Colonic mucosa (tissue), 4 donors: ENCODE measurements around the gene E2F8. TPM values are rescaled to one million over a fixed set of nuclear protein-coding genes. Genes with fewer than 3 reads are reported as not detected.

Experiments used
- DNase-seq: peaks from one replicate; pipeline ENCODE4 v3.0.0-alpha.2; 2020
- H3K27ac ChIP-seq: fragments of 200-600 bp; one replicate; pipeline ENCODE4 v1.8.0; 2021
- H3K27me3 ChIP-seq: fragments of 200-600 bp; one replicate; pipeline ENCODE4 v1.8.0; 2021
- H3K36me3 ChIP-seq: fragments of 200-600 bp; one replicate; pipeline ENCODE4 v1.8.0; 2021
- H3K4me1 ChIP-seq: fragments of 200-600 bp; one replicate; pipeline ENCODE4 v1.8.0; 2021; ENCODE audit warnings: mild to moderate bottlenecking
- H3K4me3 ChIP-seq: fragments of 200-600 bp; one replicate; pipeline ENCODE4 v1.8.0; 2021
- H3K9ac ChIP-seq, 2 donors: one replicate each; pipeline ENCODE4 v1.7.0; 2013; ENCODE audit warnings: control low read depth in 2 of 2, low read depth in 2 of 2, low read length in 2 of 2
- H3K9me3 ChIP-seq: fragments of 200-600 bp; one replicate; pipeline ENCODE4 v1.8.0; 2021
- CTCF ChIP-seq: fragments of 200-600 bp; IDR thresholded peaks from one replicate; pipeline ENCODE4 v1.8.0; 2022; ENCODE audit warnings: antibody characterized with exemption, mild to moderate bottlenecking
- intact Hi-C: fragments of 100-400 bp; cut with DNase I; formaldehyde crosslinking; loops from one replicate; pipeline ENCODE4 v1.14.1; 2022
- total RNA-seq, 2 donors: library from RNA; stranded (reverse); fragmentation: NEBNext Ultra II Directional in 1 of 2; extraction: Animal tissue kit (Norgen Biotek cat#: 25700) in 1 of 2; gene quantifications; one replicate each; pipeline ENCODE4 v1.2.1, GENCODE V29; 2021
- donor health status: healthy.
- donor health status: DM: no; HTN: no; CAD: no.
- donor health status: DM: no; HTN: no; CAD: no.

The E2F8 gene
- total RNA-seq, 2 donors from 2014 or later, result 5.5 to 26.8 TPM

GRCh38 chr11:19229671-19230070 is 11.1 kb downstream of the E2F8 start:
- no peaks in the 10 kb centered on the region for H3K36me3 ChIP-seq
- H3K4me3 ChIP-seq, result no peak overlapping the region
- no peak overlapping the region for H3K27ac ChIP-seq
- H3K9ac ChIP-seq, result no peak overlapping the region
- no peaks in the 10 kb centered on the region for H3K27me3 ChIP-seq
- no peaks in the 10 kb centered on the region for H3K4me1 ChIP-seq
- no peaks in the 10 kb centered on the region for H3K9me3 ChIP-seq
- no peak for TF ChIP-seq CTCF
- no peak for DNase-seq
- intact Hi-C loops, result no loop called here

- no peak for DNase-seq
- Histone ChIP-seq H3K27ac (no peak overlapping the region), H3K9me3 (no peaks in the 10 kb centered on the region), H3K9ac (no peak overlapping the region), H3K36me3 (no peaks in the 10 kb centered on the region), H3K4me1 (no peaks in the 10 kb centered on the region), H3K4me3 (no peak overlapping the region), H3K27me3 (no peaks in the 10 kb centered on the region)
- intact Hi-C loops, result no loop called here
- no peak for TF ChIP-seq CTCF
These were observed 11.8 kb downstream of the E2F8 start for GRCh38 chr11:19228968-19229367.

GRCh38 chr11:19226378-19227195 is 14.2 kb downstream of the E2F8 start:
- Histone ChIP-seq H3K36me3 (no peaks in the 10 kb centered on the region), H3K27me3 (no peaks in the 10 kb centered on the region), H3K9ac (no peak overlapping the region), H3K9me3 (no peaks in the 10 kb centered on the region), H3K4me3 (no peak overlapping the region), H3K4me1 (no peaks in the 10 kb centered on the region), H3K27ac (no peak overlapping the region)
- DNase-seq, result no peak
- intact Hi-C loops, result no loop called here
- no peak for TF ChIP-seq CTCF

- intact Hi-C loops, result no loop called here
- DNase-seq, result peak; percentile 63
- Histone ChIP-seq H3K27ac (no peak overlapping the region), H3K4me1 (no peaks in the 10 kb centered on the region), H3K9ac (no peak overlapping the region), H3K9me3 (no peaks in the 10 kb centered on the region), H3K4me3 (no peak overlapping the region), H3K36me3 (no peaks in the 10 kb centered on the region), H3K27me3 (no peaks in the 10 kb centered on the region)
- no peak for TF ChIP-seq CTCF
These were observed 15.2 kb downstream of the E2F8 start for GRCh38 chr11:19225581-19225980.

- Histone ChIP-seq H3K27ac (no peak overlapping the region), H3K4me3 (no peak overlapping the region), H3K4me1 (no peaks in the 10 kb centered on the region), H3K9me3 (no peaks in the 10 kb centered on the region), H3K9ac (no peak overlapping the region), H3K27me3 (no peaks in the 10 kb centered on the region), H3K36me3 (no peaks in the 10 kb centered on the region)
- DNase-seq, result no peak
- TF ChIP-seq CTCF, result no peak
- intact Hi-C loops, result no loop called here
These were observed 15.6 kb downstream of the E2F8 start for GRCh38 chr11:19225123-19225522.
